NCI-H1092 treated with DMSO at 0.1 percent for 48 hours (cell line): ENCODE results near the gene TMEM43.
"Not testable (repeated sequence)": the region's sequence is repeated elsewhere in the genome, so short reads cannot be mapped to it uniquely, and the experiment has no call there.

Experiments
- DNase-seq: peaks from one replicate; lab custom pipeline; 2025; lab: John Stamatoyannopoulos, UW

Gene TMEM43, protein sequence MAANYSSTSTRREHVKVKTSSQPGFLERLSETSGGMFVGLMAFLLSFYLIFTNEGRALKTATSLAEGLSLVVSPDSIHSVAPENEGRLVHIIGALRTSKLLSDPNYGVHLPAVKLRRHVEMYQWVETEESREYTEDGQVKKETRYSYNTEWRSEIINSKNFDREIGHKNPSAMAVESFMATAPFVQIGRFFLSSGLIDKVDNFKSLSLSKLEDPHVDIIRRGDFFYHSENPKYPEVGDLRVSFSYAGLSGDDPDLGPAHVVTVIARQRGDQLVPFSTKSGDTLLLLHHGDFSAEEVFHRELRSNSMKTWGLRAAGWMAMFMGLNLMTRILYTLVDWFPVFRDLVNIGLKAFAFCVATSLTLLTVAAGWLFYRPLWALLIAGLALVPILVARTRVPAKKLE

DNA sequence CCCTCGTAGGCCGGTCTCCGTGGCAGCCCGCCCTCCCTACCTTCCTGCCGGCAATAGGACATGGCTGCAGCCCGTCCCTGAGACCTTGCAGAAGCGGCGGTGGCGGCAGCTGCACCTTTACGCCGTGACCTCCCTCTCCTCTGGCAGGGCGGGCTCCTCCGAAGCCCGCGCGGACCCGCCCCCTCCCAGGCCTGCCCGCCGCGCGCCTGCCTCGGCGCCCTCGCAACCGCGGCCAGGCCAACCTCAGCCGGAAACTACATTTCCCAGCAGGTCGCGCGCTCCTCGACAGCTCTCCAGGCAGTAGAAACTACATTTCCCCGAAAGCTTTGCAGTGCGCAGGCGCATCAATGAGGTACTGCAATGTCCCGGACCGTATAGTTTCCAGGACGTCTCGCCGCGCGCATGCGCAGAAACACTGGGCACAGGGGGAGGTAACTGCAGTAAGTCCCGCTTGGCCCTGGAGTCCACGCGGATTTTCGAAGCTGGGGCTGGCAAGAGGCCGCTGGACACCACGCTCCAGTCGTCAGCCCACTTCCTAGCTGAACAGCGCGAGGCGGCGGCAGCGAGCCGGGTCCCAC lies at the start of gene TMEM43, which contains the start of gene CHCHD4:
Gene TMEM43 (plus strand): TSS at position 438 of the 578 bp plus-strand sequence. CDS start 142 bp downstream, outside the sequence.
Gene CHCHD4 (minus strand): TSS at position 256 of the 578 bp plus-strand sequence. CDS start 194 bp downstream, at position 62.
- DNase-seq = peak; percentile 98

DNA sequence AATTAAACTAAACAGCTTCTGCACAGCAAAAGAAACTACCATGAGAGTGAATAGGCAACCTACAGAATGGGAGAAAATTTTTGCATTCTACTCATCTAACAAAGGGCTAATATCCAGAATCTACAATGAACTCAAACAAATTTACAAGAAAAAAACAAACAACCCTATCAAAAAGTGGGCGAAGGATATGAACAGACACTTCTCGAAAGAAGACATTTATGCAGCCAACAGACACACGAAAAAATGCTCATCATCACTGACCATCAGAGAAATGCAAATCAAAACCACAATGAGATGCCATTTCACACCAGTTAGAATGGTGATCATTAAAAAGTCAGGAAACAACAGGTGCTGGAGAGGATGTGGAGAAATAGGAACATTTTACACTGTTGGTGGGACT lies 49.6 kb upstream of the TMEM43 start:
- DNase-seq = not testable (repeated sequence)

DNA sequence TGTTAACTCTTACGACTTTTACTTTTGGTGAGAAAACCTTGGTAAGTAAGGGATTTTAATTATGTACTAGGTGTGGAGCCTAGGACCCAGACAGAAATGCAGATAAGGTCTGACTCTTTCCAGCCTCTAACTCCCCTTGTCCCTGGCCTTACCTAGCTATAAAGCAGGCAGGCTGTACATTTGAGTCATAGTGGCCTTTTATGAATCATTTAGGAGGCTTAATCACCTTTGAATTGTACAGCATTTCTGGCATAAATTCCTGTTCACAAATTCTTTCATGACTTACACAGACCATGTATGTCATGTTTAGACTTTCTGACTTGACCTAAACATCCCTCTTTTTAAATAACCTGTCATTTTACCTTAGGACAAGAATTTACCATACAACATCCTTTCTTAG lies 47.5 kb upstream of the TMEM43 start:
- DNase-seq = no peak

DNA sequence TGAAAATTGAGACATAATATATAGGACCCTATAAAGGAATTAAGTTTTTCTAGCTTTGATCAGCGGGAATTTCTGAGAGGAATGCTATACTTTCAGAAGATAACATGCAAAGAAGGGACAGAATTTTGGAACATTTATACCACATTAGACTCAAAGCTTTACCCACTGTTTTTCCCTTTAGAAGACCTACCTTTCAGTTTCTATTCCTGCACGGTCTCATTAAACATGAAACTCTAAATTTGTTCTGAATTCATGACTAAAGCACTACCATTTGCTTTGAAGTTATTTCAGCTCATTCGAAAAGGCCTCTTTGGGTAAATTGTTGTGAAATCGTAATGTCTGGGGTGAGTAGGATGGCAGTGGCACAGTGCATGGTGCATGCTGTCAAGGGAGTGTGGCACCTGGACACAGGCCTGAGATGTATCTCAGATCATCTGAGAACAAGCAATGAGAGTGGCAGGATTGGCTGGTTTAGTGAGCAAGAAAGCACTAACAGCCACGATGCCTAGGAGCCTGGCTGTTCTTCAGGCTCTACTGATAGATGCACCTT lies 42.7 kb upstream of the TMEM43 start:
- DNase-seq = no peak

DNA sequence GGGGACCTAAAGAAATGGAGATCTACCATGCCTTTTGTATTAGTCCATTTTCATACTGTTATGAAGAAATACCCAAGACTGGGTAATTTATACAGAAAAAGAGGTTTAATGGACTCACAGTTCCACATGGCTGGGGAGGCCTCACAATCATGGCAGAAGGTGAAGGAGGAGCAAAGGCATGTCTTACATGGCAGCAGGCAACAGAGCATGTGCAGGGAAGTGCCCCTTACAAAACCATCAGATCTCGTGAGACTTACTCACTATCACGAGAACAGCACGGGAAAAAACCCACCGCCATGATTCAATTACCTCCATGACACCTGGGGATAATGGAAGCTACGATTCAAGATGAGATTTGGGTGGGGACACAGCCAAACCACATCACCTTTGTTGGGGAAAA lies 37.4 kb upstream of the TMEM43 start:
- not testable (repeated sequence) for DNase-seq

DNA sequence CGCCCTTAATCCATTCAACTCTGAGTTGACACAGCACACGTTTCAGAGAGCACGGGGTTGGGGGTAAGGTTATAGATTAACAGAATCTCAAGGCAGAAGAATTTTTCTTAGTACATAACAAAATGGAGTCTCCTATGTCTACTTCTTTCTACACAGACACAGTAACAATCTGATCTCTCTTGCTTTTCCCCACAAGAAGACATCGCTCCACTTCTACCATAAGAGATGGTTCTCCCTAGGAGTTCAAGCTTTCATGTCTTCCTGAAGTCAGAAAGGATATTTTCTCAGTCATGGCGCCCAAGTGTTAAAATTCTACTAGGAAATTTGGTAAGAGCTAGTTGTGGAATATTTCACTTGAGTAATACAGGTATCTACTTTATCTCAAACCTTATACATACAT lies 32.9 kb upstream of the TMEM43 start:
- not testable (repeated sequence) for DNase-seq

DNA sequence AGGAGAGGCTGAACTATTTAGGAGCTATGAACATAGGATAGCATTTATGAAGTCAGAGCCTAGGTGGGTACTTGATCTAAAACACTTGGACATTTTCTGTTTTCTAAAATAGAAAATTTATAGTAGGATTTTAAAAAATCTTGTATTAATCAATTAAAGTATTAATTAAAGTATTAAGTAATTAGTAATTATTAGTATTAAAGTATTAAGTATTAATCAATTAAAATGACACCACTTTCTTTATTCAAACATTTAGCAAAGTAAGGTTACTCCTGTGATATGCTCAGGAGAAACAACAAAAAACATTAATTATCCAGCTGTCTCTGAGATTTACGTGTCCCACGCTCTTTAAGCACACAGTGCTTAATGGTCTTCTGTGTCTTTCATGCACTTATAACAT lies 32.4 kb upstream of the TMEM43 start:
- no peak for DNase-seq

DNA sequence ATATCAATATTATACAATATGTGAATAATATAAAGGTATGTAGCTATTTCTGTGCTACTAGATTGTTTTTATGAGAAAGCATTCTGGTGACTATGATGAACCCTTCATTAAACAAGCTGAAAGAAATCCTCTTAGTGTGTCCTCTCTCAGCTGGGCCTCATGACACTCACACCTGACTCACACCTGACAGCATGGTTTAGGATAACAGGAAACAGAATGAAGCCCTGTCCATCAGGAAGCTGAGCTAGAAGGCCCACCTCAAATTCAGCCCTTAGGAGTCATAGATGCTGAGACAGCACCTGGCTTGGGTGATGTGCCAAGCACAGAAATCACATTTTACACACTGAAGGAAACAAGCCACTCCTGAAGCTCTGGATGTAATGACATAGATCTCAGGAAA lies 31.0 kb upstream of the TMEM43 start:
- no peak for DNase-seq

DNA sequence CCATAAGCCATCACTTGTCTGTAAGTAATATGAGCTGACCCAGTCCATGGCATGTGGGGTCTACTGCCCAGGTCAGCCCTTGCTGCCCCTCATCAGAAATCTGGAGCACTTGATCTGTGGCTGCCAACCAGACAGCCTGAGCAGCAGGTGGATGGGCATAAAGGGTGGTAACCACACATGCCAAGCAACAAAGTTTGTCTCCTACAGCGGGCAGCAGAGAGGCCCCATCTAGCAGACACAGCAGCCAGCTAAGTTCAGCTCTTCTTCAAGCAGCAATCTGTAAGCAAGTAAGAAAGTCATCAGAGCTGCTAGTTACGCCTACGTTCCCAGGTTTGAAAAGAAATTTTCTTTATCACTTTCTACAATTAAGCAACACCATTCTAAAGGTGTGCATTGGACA lies 28.1 kb upstream of the TMEM43 start:
- no peak for DNase-seq

DNA sequence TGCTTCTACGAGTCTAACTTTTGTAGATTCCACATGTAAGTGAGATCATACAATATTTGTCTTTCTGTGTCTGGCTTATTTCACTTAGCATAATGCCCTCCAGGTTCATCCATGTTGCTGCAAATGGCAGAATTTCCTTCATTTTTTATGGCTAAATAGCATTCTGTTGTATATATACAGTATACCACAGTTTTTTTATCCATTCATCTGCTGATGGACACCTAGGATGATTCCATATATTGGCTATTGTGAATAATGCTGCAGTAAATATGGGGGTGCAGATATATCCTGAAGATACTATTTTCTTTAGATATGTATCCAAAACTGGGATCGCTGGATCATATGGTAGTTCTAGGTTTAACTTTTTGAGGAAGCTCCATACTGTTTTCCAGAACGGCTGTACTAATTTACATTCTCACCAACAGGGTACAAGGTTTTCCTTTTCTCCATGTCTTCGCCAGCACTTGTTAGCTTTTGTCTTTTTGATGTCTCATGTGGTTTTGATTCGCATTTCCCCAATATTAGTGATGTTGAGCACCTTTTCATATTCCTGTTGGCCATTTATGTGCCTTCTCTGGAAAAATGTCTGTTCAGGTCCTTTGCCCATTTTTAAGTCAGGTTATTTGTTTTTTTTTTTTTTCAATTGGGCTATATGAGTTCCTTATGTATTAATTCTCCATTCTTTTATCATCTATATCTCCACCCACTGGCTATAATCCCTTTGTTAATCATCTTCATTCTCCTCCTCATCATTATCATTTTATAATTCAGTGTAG lies 27.0 kb upstream of the TMEM43 start:
- no peak for DNase-seq

DNA sequence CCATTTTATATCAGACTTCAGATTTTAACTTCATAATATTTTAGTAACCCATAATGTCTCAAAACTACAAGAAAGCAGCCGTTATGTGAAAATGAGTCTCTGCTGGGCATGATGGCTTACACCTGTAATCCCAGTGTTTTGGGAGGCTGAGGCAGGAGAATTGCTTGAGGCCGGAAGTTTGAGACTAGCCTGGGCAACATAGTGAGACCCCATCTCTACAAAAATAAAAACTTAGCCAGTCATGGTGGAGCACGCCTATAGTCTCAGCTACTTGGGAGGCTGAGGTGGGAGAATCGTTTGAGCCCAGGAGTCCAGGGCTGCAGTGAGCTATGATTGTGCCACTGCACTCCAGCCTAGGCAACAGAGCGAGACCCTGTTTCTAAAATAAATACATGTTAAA lies 15.0 kb upstream of the TMEM43 start:
- not testable (repeated sequence) for DNase-seq

DNA sequence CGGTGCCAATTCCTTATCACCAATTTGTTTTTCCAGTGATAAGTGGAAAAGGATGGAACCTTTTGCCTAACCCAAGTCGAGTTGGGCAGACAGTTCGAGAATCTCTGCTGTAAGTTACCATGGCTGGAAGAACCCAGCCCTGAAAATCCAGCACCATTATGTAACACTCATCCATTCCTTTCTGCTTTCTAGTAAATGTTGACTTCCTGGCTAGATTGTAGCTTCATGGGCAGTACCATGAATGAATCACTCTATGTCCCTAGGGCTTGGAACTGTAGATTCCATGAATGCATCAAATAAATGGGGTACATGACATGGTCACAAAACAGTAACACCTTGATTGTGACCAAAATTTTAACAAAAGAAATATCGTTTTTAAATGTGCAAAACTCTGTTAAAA lies 14.2 kb upstream of the TMEM43 start:
- no peak for DNase-seq

DNA sequence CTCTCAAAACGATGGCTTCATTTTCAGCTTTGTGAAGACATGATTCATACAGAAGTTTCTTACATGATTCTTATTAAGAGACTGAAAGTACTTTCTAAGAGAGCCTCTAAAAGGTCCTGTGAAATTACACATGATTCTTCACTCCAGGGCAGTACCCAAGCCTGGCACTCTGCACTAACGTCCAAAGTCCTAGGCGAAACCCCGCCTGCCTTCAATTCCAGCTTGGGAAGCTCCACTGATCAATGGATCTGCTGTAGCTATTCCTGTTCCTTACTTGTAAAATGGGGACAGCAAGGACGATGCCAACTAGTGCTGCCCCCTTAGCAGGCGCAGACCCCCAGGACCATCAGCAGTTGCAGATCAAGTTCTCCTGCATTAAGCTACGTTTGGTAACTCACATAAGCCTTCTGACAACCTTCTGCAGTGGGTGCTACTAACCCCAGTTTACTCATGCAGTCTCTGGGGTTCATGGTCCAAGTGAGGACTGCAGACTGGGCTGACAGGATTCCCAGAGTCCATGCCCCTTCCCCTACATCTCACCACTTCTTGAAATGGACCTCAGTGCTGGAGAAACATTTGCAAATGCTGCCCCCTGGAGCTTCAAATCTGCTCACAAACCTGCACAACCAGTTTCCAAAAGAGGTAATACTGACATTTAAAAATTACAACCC lies 10.8 kb upstream of the TMEM43 start:
- DNase-seq = no peak

DNA sequence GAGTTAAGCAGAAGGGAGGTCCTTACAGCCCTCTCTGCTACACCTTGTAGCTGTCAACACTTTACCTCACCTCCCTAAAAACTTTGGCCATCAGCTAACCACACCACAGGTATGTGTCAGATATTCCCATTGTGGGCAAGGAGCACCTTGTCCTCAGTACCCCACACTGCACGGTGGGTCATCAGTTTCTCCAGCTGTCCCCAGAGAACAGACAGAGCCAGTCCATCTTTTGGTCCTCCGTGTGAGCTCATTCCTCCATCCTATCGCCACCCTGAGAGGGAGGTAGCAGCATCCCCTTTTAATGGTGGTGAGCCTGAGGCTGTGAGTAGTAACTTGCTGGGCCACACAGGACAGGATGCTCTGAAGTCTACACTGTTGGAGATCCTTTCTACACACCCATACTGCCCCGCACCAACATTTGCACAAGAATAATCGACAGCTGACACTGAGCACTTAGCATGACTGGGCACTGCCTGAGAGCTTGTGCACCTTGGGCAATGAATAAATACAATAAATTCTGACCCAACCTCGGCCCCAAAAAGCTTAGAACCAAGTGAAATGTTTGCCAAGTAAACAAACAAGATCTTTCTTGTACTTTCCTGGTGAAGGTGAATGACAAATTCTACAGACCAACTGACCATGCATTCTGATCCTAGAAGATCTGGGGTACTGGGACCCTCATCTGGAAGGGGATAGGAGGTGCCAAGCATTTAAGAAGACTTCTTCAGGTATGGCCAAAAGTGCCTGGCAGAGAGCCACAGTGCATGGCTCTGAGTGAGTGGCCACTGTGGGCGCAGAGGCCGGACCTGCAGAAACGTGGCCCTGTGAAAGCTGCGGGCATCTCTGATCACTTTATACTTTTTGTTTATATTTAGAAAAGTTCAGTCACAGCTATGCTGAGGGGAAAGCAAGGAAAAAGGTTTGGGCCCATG lies 7.1 kb upstream of the TMEM43 start:
- DNase-seq = no peak

DNA sequence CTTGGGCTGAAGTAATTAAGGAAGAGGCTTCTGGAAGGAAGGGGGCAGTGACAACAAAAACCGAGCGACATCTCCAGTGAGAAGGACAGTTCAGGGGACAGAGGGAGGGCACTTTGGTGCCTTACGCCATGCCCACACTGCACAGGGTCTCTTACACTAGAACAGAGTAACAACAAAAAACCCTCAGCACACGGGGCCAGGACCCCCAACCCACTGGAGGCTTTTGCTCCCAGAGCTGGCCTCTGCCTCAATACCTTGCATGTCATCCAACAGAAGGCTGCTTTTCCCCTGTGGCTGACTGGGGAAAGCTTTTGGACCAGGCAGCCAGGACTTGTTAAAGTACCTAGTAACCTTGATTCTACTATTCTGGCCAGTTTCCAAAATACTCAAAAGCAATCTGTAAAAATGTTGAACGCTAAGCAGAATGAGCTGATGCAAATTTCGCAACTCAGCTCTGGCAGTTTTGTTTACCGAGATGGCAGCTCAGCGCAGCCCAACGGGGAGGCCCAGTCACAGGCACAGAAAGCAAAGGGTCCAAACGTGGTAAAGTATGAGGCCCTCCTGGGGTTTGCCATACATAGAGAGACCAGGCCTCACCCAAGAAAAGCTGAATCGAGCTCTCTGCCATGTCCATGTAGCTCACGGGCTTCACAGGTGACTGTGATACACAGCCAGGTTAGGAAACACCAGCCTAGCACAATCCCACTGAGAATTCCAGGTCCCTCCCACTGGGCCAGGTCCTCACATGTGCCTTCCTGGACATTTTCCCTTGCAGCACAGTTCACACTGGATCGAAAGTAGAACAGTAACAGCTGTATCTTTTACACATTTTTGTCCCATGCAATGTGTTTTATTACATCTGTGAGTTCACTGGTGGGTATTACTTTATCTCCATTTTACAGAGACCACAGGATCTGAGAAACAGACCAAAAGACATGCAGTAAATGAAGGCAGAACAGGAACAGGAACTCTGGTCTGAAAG lies 6.2 kb upstream of the TMEM43 start:
- no peak for DNase-seq

DNA sequence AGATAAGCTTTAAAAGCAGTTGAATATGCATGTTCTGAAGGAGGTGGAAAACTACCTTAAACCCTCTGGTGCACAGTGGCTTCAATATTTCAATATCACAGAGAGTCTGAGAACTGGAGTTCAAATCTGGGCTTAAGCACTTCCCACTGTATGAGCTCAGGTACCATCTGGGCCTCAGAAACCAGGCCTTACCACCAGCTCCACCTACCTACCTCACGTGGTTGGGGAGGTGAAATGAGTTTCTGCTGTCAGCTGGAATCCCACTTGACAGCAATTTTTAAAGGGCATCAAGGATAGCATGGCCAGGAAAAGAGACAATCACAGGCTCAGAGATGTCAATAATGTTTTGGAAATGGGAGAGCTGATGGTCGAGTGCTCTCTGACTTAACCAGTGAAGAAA lies 5.2 kb upstream of the TMEM43 start:
- DNase-seq = no peak

DNA sequence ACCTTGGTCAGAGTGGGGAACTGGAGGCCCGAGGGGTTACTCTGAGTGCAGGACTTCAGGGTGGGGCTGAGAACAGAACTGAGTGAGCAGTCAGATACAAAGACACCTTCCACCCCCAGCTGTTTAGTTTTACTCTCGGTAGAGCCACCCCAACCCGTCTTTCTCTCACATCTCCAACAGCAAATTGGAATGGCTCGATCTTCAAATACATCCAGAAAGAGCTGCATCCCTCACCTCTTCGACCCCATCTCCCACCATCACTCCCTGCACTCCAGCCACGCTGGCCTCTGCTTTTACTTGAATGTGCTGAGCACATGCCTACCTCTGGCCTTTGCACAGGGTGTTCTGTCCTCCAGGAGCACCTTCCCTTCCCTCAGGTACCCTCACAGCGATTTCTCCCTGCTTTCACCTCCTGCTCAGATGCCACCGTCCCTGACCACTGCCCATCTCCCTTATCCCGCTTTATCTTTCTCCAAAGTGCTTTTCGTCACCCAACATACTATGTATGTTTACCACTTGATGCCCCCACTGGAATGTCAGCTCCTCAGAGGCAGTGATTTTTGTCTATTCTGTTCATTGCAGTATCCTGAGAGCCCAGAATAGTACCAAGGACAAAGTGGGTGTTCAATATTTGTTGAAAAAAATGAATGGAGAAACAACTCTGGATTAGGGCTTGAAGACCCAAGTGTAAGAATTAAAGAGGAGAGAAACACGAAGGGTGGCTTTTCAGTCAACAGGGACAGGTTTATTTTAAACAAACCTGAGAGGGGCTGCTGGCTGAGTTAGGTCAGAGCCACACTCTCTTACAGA lies 4.5 kb upstream of the TMEM43 start:
- DNase-seq = no peak

DNA sequence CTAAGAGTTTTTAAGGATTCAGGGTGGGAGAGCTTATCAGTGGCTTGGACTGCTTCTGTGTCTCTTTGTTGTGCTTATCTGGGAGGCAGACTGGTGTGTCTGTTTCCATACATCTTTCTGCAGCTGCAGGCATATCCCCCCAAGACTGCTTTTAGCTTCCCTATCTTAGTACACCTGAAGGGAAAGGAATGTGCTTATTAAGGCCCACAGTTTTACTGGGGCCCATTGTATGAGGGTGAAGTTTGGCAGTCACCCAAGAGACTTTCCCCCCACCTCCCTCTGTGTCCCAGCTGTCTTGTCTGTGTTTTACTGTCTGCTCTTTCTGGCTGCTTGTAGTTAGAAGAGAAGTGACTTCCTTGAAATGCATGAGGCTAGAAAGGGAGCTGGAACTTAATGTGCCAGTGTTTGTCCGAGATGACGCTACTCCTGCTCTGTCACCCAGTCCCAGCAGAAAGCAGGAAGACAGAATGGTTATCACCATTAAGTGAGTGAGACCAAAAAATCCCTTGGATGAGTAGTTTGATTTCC lies 3.9 kb upstream of the TMEM43 start:
- DNase-seq = not testable (repeated sequence)
